ENCODE results near the gene ETV3. TPM values are rescaled to one million over a fixed set of nuclear protein-coding genes. Genes with fewer than 3 reads are reported as not detected.

ETV3 gene
- total RNA-seq, 4 donors from 2014 or later, result 3.4 to 28.1 (median 18.1) TPM

- no peaks in the 10 kb centered on the region for H3K27me3 ChIP-seq
- no peak for DNase-seq
- in situ Hi-C loops (cut with MboI; ENCODE audit: low pct_ligation_motif_present in 1 of 4, low pct_unique_long_range_greater_than_20kb in 1 of 4, low sequenced_read_pairs in 3 of 4), result loop anchor here in 1 of 4 donors (25.0 kb wide), 1 partner anchor 407 kb away; no protein-coding TSS in a partner anchor
- H3K9me3 ChIP-seq, result no peaks in the 10 kb centered on the region
- TF ChIP-seq POLR2A (IDR thresholded peaks at IDR 0.05), result no peak
- no peak for TF ChIP-seq POLR2AphosphoS5 (IDR thresholded peaks at IDR 0.05)
- TF ChIP-seq EP300 (IDR thresholded peaks at IDR 0.05; ENCODE audit: low read depth), result no peak
- TF ChIP-seq, protein P1, sequence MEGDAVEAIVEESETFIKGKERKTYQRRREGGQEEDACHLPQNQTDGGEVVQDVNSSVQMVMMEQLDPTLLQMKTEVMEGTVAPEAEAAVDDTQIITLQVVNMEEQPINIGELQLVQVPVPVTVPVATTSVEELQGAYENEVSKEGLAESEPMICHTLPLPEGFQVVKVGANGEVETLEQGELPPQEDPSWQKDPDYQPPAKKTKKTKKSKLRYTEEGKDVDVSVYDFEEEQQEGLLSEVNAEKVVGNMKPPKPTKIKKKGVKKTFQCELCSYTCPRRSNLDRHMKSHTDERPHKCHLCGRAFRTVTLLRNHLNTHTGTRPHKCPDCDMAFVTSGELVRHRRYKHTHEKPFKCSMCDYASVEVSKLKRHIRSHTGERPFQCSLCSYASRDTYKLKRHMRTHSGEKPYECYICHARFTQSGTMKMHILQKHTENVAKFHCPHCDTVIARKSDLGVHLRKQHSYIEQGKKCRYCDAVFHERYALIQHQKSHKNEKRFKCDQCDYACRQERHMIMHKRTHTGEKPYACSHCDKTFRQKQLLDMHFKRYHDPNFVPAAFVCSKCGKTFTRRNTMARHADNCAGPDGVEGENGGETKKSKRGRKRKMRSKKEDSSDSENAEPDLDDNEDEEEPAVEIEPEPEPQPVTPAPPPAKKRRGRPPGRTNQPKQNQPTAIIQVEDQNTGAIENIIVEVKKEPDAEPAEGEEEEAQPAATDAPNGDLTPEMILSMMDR (IDR thresholded peaks at IDR 0.05), result no peak
- H3K27ac ChIP-seq, result no peak overlapping the region
- H3K36me3 ChIP-seq, result no peaks in the 10 kb centered on the region
- 75 to 97% methylated on average over 4 to 10 of the region's 10 CpGs for WGBS, 2 donors (ENCODE audit: low coverage in 1 of 2)
- H3K4me3 ChIP-seq, result no peak overlapping the region
- H3K4me1 ChIP-seq, result no peaks in the 10 kb centered on the region
- intact Hi-C loops (cut with DNase I; ENCODE audit: low total_unique reads), result no loop called here
These were observed 57.5 kb downstream of the ETV3 start for GRCh38 chr1:157080714-157081113.

GRCh38 chr1:157077394-157077793, 60.8 kb downstream of the ETV3 start:
- H3K9me3 ChIP-seq, result no peaks in the 10 kb centered on the region
- 97 to 100% methylated on average over 1 of the region's 1 CpG for WGBS, 2 donors (ENCODE audit: low coverage in 1 of 2)
- H3K4me3 ChIP-seq, result no peak overlapping the region
- peaks cover 2 to 9% (median 5%) of the 10 kb centered on the region in 4 donors for H3K4me1 ChIP-seq
- no peak overlapping the region for H3K27ac ChIP-seq
- in situ Hi-C loops (cut with MboI; ENCODE audit: low pct_ligation_motif_present in 1 of 4, low pct_unique_long_range_greater_than_20kb in 1 of 4, low sequenced_read_pairs in 3 of 4), result loop anchor here in 2 of 4 donors (10.0 to 25.0 kb wide), 2 partner anchors 143 to 410 kb away; no protein-coding TSS in a partner anchor
- DNase-seq, result no peak
- intact Hi-C loops (cut with DNase I; ENCODE audit: low total_unique reads), result no loop called here
- no peak for TF ChIP-seq EP300 (IDR thresholded peaks at IDR 0.05; ENCODE audit: low read depth)
- TF ChIP-seq POLR2A (IDR thresholded peaks at IDR 0.05), result no peak
- TF ChIP-seq, protein P1 (IDR thresholded peaks at IDR 0.05), result no peak
- TF ChIP-seq POLR2AphosphoS5 (IDR thresholded peaks at IDR 0.05), result no peak
- H3K27me3 ChIP-seq, result peaks cover 7% of the 10 kb centered on the region
- no peaks in the 10 kb centered on the region for H3K36me3 ChIP-seq

GRCh38 chr1:157073944-157074685, 64.1 kb downstream of the ETV3 start:
- H3K27me3 ChIP-seq, result peaks cover 14% of the 10 kb centered on the region
- TF ChIP-seq EP300 (IDR thresholded peaks at IDR 0.05; ENCODE audit: low read depth), result no peak
- TF ChIP-seq POLR2AphosphoS5 (IDR thresholded peaks at IDR 0.05), result no peak
- TF ChIP-seq POLR2A (IDR thresholded peaks at IDR 0.05), result no peak
- TF ChIP-seq, protein P1 (IDR thresholded peaks at IDR 0.05), result peak; percentile 54 to 70 (median 68)
- H3K27ac ChIP-seq, result no peak overlapping the region
- H3K4me1 ChIP-seq, result peaks cover 2 to 9% (median 5%) of the 10 kb centered on the region in 4 donors
- no peaks in the 10 kb centered on the region for H3K36me3 ChIP-seq
- H3K9me3 ChIP-seq, result no peaks in the 10 kb centered on the region
- intact Hi-C loops (cut with DNase I; ENCODE audit: low total_unique reads), result no loop called here
- WGBS, 2 donors (ENCODE audit: low coverage in 1 of 2), result 33% methylated on average over 28 of the region's 35 CpGs; no CpG with 5 or more reads in 1 of the 2 donors
- H3K4me3 ChIP-seq, result peak overlapping the region in 1 of 4 donors; percentile 29
- DNase-seq, result peak; percentile 71
- in situ Hi-C loops (cut with MboI; ENCODE audit: low pct_ligation_motif_present in 1 of 4, low pct_unique_long_range_greater_than_20kb in 1 of 4, low sequenced_read_pairs in 3 of 4), result loop anchor here in 1 of 4 donors (10.0 kb wide), 1 partner anchor 139 kb away; no protein-coding TSS in a partner anchor

Other genes with a start within 250 kb of the ETV3 start
- 1 to 10 TPM; 1.8 to 5.6 (median 3.7) TPM for gene PEAR1, start 244.7 kb downstream of the ETV3 start, total RNA-seq
- gene LRRC71, start 217.8 kb downstream of the ETV3 start, total RNA-seq, result 1 to 10 TPM in 1 of 4 donors, not detected in 3; 1.2 TPM
- gene ARHGEF11, start 92.7 kb downstream of the ETV3 start, total RNA-seq, result 10 to 100 TPM; 52.6 to 82.8 (median 62.1) TPM
- gene ETV3L, start 38.6 kb downstream of the ETV3 start, total RNA-seq, result not detected